Spinal cord (tissue), 4 donors: ENCODE data around the gene ZNF506. TPM values are rescaled to one million over a fixed set of nuclear protein-coding genes. Genes with fewer than 3 reads are reported as not detected.

Experiments used
- polyA plus RNA-seq, 2 donors: library from polyadenylated mRNA; unstranded; fragments of 120-200 nt; gene quantifications; one replicate each; pipeline ENCODE4 v1.2.1, GENCODE V29; 2013; ENCODE audit not compliant: insufficient read length in 2 of 2
- small RNA-seq: library from RNA; depleted of rRNA; stranded (forward); fragments of <200 nt; gene quantifications from one replicate; pipeline ENCODE3, GENCODE V24; 2014; ENCODE audit warnings: low replicate concordance
- total RNA-seq, 2 donors: library from RNA; depleted of rRNA in 1 of 2; stranded (reverse); fragments of 120-200 nt in 1 of 2; fragments of >200 nt in 1 of 2; gene quantifications; one replicate each; pipeline versions ENCODE4 v1.2.3 to v1.2.4, GENCODE V29; 2013 to 2014

Gene ZNF506
- total and polyA plus RNA-seq, 4 donors: 26.9 to 46.0 (median 30.1) TPM

Small RNA genes within 50 kb of the gene (small RNA-seq; reads per million reads assigned to genes)
- not detected for gene AC011477.5

Other genes with a start within 250 kb of the ZNF506 start
- 1 to 10 TPM; 4.3 to 7.2 TPM for gene PBX4, start 203.1 kb downstream of the ZNF506 start, total RNA-seq
- gene PBX4, start 203.1 kb downstream of the ZNF506 start, polyA plus RNA-seq: 10 to 100 TPM in 1 of 2 donors, 1 to 10 TPM in 1; 9.7 to 13.6 TPM
- 10 to 100 TPM in 1 of 2 donors, 1 to 10 TPM in 1; 5.3 to 19.8 TPM for gene LPAR2, start 193.5 kb downstream of the ZNF506 start, total RNA-seq
- 10 to 100 TPM; 67.1 to 80.0 TPM for gene LPAR2, start 193.5 kb downstream of the ZNF506 start, polyA plus RNA-seq
- gene GMIP, start 178.1 kb downstream of the ZNF506 start, total RNA-seq: 10 to 100 TPM in 1 of 2 donors, 1 to 10 TPM in 1; 5.2 to 10.8 TPM
- gene GMIP, start 178.1 kb downstream of the ZNF506 start, polyA plus RNA-seq: 10 to 100 TPM; 16.3 to 20.8 TPM
- gene ATP13A1, start 158.1 kb downstream of the ZNF506 start, total RNA-seq: 10 to 100 TPM; 21.3 to 34.3 TPM
- gene ATP13A1, start 158.1 kb downstream of the ZNF506 start, polyA plus RNA-seq: 10 to 100 TPM; 67.3 to 82.2 TPM
- gene ZNF101, start 152.9 kb downstream of the ZNF506 start, total RNA-seq: 10 to 100 TPM in 1 of 2 donors, 1 to 10 TPM in 1; 9.7 to 10.5 TPM
- 10 to 100 TPM; 12.7 to 19.1 TPM for gene ZNF101, start 152.9 kb downstream of the ZNF506 start, polyA plus RNA-seq
- 10 to 100 TPM; 18.0 to 24.2 TPM for gene ZNF14, start 88.6 kb downstream of the ZNF506 start, total RNA-seq
- gene ZNF14, start 88.6 kb downstream of the ZNF506 start, polyA plus RNA-seq: 10 to 100 TPM in 1 of 2 donors, 1 to 10 TPM in 1; 9.9 to 11.8 TPM
- 10 to 100 TPM; 20.8 to 27.2 TPM for gene ZNF253, start 44.1 kb upstream of the ZNF506 start, total RNA-seq
- 10 to 100 TPM; 22.3 to 22.8 TPM for gene ZNF253, start 44.1 kb upstream of the ZNF506 start, polyA plus RNA-seq
- 10 to 100 TPM; 11.4 to 14.3 TPM for gene ZNF93, start 79.2 kb upstream of the ZNF506 start, total RNA-seq
- 10 to 100 TPM; 10.5 to 10.9 TPM for gene ZNF93, start 79.2 kb upstream of the ZNF506 start, polyA plus RNA-seq
- gene ZNF682, start 217.8 kb upstream of the ZNF506 start, total RNA-seq: 10 to 100 TPM in 1 of 2 donors, 1 to 10 TPM in 1; 9.2 to 10.2 TPM
- gene ZNF682, start 217.8 kb upstream of the ZNF506 start, polyA plus RNA-seq: 10 to 100 TPM; 14.7 to 16.3 TPM